HK-2 (cell line): ENCODE results near the gene PBX2.
"Not testable (repeated sequence)": the region's sequence is repeated elsewhere in the genome, so short reads cannot be mapped to it uniquely, and the experiment has no call there.

Experiments used
- DNase-seq: peaks from one replicate; pipeline ENCODE4 v3.0.0-alpha.2; 2018; ENCODE audit not compliant: unreplicated experiment

Gene PBX2

GRCh38 chr6:32202186-32202585 is 12.2 kb upstream of the PBX2 start:
- no peak for DNase-seq

GRCh38 chr6:32200711-32201475 is 10.9 kb upstream of the PBX2 start:
- no peak for DNase-seq

DNA sequence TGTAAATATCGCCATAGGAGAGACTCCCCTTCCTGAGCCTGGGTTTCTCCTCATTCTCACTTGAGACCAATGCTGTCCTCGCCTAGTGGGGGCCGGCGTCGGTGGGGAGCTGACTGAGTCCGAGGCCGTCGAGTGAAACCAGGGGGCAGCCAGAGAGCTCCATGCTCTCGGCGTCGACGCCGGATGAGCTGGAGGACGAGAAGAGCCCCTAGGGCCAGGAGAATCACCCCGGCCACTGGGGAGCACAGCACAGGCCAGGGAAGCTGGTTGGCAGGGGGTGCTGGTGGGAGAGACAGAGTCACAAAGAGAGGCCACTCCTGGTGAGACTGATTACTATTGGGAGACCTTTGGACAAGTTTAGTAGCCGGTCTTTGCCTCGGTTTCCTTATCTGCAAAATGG is 8.9 kb upstream of the PBX2 start:
- DNase-seq = no peak

DNA sequence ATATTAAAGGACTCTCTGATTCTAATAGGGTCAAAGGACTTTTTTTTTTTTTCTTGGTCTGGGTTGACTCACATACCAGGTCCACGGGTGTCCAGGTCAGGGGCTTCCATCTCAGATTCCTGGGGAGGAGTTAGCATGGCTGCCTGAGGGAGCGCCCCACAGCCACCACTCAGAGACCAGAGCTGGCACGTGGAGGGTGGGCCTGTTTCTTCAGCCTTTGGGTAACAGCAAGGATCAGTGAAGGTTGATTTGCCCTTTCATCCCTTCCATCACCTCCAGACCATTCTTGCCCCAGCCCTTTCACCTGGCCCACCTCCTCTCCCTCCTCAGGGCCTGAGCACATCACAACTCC is 8.3 kb upstream of the PBX2 start:
- no peak for DNase-seq

DNA sequence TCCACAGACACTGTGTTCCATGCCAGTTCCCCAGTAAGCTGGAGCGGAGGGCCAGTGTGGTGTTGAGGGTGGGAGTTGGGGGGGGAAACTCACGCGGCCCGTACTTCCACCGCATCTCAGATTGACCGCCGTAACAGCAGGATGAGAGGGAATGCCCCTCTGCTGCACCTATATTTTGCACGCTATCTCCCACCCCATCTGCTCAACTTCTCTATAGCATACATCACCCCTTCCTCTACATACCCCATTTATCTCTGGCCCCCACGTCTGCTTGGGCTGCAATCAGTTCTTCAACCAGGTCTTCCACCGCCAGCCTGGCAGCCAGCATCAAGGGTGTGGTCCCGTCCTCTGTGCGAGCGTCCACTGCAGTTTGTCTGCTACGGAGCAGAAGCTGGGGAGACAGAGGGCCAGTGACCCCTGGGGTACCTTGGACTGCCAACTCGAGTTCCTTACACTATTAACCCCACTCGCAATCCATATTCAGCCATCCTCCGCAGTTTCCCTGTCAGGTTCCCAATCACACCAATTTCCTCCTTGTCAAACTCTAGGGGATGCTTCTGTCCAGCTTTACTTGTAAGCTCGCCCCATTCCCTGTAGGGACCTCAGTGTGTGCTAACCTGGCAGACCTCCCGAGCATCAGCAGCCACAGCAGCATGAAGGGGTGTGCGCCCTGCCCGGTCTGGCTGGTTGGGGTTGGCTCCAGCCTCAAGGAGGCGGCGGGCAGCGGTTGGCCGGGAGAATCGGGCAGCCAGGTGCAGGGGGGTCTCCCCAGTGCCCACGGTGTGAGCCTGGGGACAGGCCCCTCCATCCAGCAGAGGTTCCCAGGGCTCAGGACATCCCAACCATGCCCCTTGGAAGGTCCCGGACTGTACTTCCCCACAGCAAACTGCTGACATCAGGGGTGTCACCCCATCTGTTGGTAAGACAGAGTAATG is 6.9 kb upstream of the PBX2 start:
- DNase-seq = no peak

DNA sequence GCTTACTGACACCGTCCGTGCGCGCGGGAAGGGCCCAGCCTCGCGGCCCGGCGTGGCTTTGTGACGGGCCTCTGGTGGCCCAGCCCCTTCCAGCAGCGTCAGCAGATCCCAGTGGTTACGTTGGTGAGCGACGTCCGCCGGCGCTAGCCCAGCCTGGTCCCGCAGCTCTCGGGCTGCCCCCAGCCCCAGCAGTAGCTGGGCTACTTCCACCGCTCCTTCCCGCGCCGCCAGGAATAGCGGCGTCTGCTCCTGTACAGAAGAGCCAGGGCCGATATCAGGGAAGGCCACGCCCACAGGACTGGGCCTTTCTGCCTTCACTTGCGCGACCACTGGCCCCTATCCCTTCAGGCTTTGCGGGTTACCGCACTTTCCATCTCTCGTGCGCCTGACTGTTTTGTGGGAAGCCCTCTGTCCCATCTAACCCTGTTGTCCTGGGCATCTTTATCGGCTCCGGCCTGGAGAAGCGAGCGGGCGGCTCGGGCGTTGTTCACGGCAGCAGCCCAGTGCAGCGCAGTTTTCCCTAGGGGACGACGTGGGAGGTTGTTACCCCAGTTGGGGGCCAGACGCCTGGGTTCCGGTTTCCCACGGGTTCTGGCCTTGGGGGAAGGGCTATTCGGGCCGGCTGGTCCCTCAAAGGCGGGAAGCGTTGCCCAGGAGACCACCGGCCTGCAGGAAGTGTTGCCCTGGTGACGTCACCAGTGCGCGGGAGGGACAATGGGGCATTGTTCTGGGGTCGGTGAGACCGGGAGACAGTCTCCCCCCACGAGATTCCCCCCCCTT is 6.1 kb upstream of the PBX2 start:
- DNase-seq = peak; percentile 64

GRCh38 chr6:32195652-32195901 is 5.6 kb upstream of the PBX2 start:
- peak; percentile 100 for DNase-seq

GRCh38 chr6:32194825-32195651 is 5.0 kb upstream of the PBX2 start:
- DNase-seq = peak; percentile 33

- DNase-seq = no peak
Observed at GRCh38 chr6:32194388-32194787, 4.4 kb upstream of the PBX2 start.

- DNase-seq = not testable (repeated sequence)
Observed at GRCh38 chr6:32193096-32193495, 3.1 kb upstream of the PBX2 start.

- DNase-seq = no peak
Observed at GRCh38 chr6:32192608-32193039, 2.6 kb upstream of the PBX2 start, which contains the start of gene GPSM3. GPSM3 (minus strand) TSS chr6:32192643; CDS start chr6:32192513, 130 bp downstream.

- no peak for DNase-seq
Observed at GRCh38 chr6:32191696-32192607, 1.9 kb upstream of the PBX2 start.

DNA sequence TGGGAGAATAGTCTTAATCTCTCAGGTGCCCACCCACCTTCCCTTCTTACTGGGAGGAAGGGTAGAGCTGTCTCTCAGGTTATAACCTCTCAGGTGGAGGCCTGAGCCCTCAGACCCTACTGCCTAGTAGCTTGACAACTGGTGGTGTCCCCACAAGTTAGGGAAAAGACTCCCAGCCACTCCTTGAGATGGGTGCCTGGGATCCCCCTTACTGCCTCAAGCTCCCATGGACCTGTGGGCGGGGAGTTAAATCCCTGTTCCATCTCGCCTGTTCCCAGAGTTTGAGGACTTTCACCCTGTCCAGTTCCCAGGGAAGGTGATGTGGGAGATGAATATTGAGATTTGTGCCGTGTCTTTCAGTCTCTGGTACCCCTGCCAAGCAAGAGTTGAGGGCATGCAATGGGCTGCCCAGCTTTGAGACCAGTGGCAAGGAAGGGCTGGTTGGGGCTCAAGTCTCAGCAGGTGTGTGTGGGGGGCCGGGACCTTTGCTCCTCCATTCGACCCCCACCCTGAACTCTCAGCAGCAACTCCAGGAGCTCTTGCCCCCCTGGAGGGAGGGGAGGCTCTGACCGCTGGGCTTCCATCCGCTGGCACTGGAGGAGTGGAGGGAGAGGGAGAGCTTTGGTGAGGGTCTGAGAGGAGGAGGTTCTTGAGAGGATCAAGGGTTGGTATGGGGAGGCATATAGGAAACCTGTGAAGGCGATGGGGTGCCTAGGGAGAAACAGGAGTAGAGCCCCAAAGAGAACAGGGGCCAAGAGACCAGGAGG is 1.1 kb upstream of the PBX2 start:
- no peak for DNase-seq

GRCh38 chr6:32189742-32190053 is 304 bp downstream of the PBX2 start:
- DNase-seq = no peak

GRCh38 chr6:32189069-32189741 is 797 bp downstream of the PBX2 start:
- DNase-seq = no peak

- no peak for DNase-seq
Observed at GRCh38 chr6:32188381-32189068, 1.5 kb downstream of the PBX2 start.

DNA sequence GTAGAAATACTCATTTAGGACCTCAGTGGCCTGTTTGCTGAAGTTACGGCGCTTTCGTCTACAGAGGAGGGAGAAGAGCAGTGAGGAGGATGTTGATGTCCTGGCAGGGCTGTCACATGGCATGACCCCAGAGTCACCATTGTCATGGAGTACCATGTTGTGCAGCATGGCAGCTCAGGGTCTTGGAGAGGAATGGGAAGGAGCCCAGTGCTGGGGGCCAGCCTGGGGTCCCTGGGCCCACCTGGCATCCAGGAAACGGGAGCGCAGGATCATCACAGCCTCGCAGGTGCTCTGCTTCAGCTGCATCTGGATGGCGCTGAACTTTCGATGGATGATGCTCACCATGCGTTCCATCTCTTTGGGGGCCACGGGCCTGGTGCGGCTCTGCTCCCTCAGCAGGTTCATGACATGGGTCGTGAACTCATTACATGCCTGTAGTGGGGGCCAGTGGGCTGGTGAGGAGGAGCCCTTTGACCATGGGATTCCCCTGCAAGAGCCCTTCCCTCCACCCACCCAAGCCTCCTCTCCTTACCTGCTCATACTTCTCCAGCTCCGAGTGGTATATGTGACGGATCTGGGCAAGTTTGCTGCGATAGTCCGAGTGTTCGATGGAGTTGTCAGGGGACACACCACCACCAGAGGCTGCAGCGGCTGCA is 2.1 kb downstream of the PBX2 start:
- not testable (repeated sequence) for DNase-seq
